ENCODE data around the gene TFPT. TPM values are rescaled to one million over a fixed set of nuclear protein-coding genes. Genes with fewer than 3 reads are reported as not detected.

TFPT gene
- total RNA-seq, 1 experiment from 2014 or later = 26.6 TPM

DNA sequence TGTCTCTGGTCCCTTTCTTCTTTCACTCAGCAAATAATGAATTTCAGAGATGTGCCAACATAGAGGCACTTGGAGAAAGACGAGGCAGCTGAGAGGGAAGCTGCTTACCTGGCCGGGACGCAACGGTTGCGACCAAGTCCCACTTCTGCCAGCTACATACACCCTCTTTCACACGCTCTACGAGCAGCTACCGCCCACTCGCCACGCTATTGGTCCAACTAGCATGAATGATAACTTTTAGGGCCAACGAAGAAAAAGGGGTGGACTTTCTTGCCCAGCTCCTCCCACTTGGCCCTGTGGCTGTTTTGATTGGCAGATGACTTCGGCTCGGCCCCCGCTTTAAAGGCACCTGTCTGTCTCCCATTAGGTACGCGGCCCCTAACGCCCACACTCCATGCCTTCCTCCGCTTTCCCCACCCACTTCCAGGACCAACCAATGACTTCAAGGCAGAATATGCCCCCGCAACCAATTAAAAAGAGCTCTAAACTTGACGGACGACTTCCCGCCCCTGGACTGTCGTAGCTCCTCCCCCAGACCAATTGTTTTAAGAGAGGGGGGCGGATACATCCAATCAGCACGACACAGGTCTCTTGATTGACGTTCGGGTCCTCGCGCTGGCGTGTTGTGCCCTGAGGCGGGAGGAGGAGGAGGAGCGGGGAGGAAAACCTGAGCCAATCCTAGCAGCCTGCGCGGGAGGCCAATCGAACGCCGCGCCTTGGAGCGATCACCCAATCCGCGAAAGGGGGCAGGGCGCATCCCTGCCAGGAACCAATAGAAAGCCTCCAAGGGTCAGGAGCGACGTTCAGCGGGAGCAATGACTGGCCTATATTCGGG, 21.6 kb upstream of the TFPT start:
- no peak overlapping the region for H3K23ac ChIP-seq (ENCODE audit: insufficient read length, low read depth, low read length)
- peaks cover 4% of the 10 kb centered on the region for H3K9me3 ChIP-seq (ENCODE audit: control insufficient read depth, low read depth, low read length)
- H3K23me2 ChIP-seq (ENCODE audit: insufficient read length, low read depth, low read length, poor library complexity, severe bottlenecking) = peaks cover 15% of the 10 kb centered on the region
- peak overlapping the region; percentile 59 for H3K9ac ChIP-seq (ENCODE audit: extremely low read depth, insufficient read length, low read length)
- no peak overlapping the region for H4K8ac ChIP-seq (replicated peaks; ENCODE audit: insufficient read length, low read depth, low read length)
- no peak overlapping the region for H2BK15ac ChIP-seq (ENCODE audit: low read depth, low read length)
- WGBS (ENCODE audit: extremely low coverage, insufficient read length, low lambda C conversion rate) = no CpG with 5 or more reads among the region's 46 CpGs
- no peak overlapping the region for H3K14ac ChIP-seq (ENCODE audit: insufficient read depth, low read length)
- H3K79me2 ChIP-seq (ENCODE audit: insufficient read depth, low read length) = peaks cover 24% of the 10 kb centered on the region; the same call in 1 of the 2 replicates
- H2AFZ ChIP-seq (ENCODE audit: low read length) = no peak overlapping the region
- H2BK20ac ChIP-seq (ENCODE audit: low read depth, low read length, poor library complexity, severe bottlenecking) = no peak overlapping the region
- H2BK12ac ChIP-seq (ENCODE audit: insufficient read length, low read depth, low read length) = no peak overlapping the region
- Mint-ChIP-seq H3K36me3 (ENCODE audit: insufficient read depth in 1 of 3, low read depth in 3 of 3) (peaks cover 23 to 52% (median 28%) of the 10 kb centered on the region in 3 experiments), H3K9me3 (peaks cover 11 to 12% of the 10 kb centered on the region in 2 experiments), H3K4me3 (peak overlapping the region; percentile 80 to 93), H3K27me3 (ENCODE audit: low read depth) (peaks cover 1% of the 10 kb centered on the region; the same call in 1 of the 2 replicates), H3K27ac (peak overlapping the region; percentile 90 to 98 (median 93)), H3K4me1 (peaks cover 37 to 39% of the 10 kb centered on the region in 2 experiments)
- H3K79me1 ChIP-seq (ENCODE audit: insufficient read depth, low read depth, low read length, poor library complexity, severe bottlenecking) = peaks cover 17% of the 10 kb centered on the region
- H3K27me3 ChIP-seq (ENCODE audit: insufficient read depth, low read length) = no peaks in the 10 kb centered on the region
- TF ChIP-seq, protein P1, sequence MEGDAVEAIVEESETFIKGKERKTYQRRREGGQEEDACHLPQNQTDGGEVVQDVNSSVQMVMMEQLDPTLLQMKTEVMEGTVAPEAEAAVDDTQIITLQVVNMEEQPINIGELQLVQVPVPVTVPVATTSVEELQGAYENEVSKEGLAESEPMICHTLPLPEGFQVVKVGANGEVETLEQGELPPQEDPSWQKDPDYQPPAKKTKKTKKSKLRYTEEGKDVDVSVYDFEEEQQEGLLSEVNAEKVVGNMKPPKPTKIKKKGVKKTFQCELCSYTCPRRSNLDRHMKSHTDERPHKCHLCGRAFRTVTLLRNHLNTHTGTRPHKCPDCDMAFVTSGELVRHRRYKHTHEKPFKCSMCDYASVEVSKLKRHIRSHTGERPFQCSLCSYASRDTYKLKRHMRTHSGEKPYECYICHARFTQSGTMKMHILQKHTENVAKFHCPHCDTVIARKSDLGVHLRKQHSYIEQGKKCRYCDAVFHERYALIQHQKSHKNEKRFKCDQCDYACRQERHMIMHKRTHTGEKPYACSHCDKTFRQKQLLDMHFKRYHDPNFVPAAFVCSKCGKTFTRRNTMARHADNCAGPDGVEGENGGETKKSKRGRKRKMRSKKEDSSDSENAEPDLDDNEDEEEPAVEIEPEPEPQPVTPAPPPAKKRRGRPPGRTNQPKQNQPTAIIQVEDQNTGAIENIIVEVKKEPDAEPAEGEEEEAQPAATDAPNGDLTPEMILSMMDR (conservative IDR thresholded peaks at IDR 0.05) = no peak
- H3K56ac ChIP-seq (ENCODE audit: insufficient read length, low read depth, low read length) = no peak overlapping the region
- no peaks in the 10 kb centered on the region for H3K4me1 ChIP-seq (ENCODE audit: insufficient read depth, low read length)
- H4K5ac ChIP-seq (ENCODE audit: insufficient read length, low read depth, low read length) = no peak overlapping the region
- no peak overlapping the region for H3K27ac ChIP-seq (ENCODE audit: insufficient read length, low read depth, low read length)
- no peak overlapping the region for H3T11ph ChIP-seq (ENCODE audit: low read length)
- H4K20me1 ChIP-seq (ENCODE audit: control insufficient read depth, insufficient read depth, insufficient read length) = peaks cover 3% of the 10 kb centered on the region
- no peak overlapping the region for H3K4ac ChIP-seq (ENCODE audit: low read depth, low read length)
- H3K4me2 ChIP-seq (ENCODE audit: insufficient read depth, insufficient read length, low read length) = peak overlapping the region; percentile 94
- no peak overlapping the region for H4K91ac ChIP-seq (ENCODE audit: insufficient read length, low read depth, low read length)
- H2AK5ac ChIP-seq (ENCODE audit: insufficient read length, low read length) = no peak overlapping the region
- H3K18ac ChIP-seq (ENCODE audit: insufficient read length, low read depth, low read length) = no peak overlapping the region
- H2BK5ac ChIP-seq (ENCODE audit: insufficient read length, low read length) = no peak overlapping the region
- DNase-seq = peak; percentile 100
- H2BK120ac ChIP-seq (ENCODE audit: low read depth, low read length, poor library complexity, severe bottlenecking) = no peak overlapping the region

All from H9 (cell line).